GM18868 (cell line): ENCODE data around the gene TSPAN7.

Source experiments
- ATAC-seq: cut with Tn5 transposase; IDR thresholded peaks from one replicate; pipeline ENCODE4 v1.9.1; 2021; ENCODE audit warnings: mild to moderate bottlenecking, moderate library complexity; ENCODE audit not compliant: unreplicated experiment

TSPAN7 gene

DNA sequence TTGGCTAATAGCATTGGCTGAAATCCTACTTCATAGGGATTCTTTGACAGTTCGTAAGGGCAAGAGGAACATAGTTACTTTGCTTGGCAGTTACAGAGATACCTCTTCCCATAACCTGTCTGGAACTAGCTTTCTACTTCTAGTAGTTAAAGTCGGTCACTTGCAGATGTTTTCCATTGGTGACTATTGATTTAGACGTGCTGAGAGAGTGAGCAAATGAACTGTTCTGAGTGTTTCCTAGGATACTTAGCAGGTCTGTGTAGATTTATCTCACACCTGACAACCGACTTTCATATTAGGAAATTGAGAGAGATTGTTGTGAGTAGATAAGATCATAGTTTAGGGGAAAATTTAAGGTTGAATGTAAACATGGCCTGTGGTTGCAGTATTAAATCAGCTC lies 116.8 kb downstream of the TSPAN7 start:
- no peak for ATAC-seq

- ATAC-seq: no peak
Observed at GRCh38 chrX:38678821-38679220, 117.5 kb downstream of the TSPAN7 start.

DNA sequence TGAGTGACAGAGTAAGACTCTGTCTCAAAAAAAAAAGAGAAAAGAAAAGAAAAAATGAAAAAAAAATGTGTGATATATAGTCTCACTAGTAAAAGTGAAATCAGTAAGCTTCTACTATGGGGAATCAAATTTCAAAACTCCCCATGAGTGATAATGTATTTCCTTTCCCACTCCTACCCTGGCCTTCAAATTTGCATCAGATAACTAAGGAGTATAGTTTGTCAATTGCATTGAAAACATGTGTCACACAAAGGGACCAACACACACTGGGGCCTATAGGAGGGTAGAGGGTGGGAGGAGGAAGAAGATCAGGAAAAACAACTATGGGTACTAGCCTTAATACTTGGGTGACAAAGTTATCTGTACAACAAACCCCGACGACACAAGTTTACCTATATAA lies 118.4 kb downstream of the TSPAN7 start:
- no peak for ATAC-seq

- no peak for ATAC-seq
Observed at GRCh38 chrX:38682095-38682494, 120.8 kb downstream of the TSPAN7 start.

DNA sequence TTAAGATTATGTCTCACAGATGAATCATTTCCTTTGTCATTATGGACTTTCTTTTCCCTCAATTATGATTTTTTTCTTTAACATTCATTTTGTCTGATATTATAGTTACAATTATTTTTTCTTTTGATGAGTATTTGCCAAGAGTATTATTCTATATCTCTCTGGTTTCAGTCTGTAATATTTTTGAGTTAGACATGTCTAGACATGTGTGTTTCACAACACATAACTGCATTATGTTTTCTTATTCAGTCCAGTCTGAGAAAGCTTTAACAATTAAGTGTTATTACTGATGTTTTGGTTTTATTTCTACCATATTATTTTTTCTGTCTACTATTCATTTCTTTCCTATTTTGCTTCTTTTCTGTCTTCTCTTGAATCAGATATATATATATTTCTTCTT lies 131.6 kb downstream of the TSPAN7 start:
- no peak for ATAC-seq

GRCh38 chrX:38694394-38694793 lies 133.1 kb downstream of the TSPAN7 start:
- ATAC-seq: no peak

DNA sequence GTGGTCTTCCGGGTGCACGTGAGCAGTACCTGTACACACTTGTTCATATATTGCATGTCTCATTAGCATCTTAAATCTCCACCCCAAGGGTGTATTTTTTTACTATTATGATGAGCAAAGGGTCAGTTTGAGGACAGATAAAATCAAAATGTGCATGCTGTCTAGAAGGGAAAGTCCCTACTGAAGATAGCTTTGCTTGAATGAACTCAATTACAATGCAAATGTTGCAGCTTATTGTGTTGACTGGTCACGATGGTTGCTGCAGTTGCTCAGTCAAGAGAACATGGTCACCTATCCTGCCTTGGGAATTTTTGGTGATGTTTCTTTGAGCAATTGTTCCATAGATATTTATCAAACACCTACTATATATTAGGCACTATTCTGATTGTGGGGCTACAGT lies 136.1 kb downstream of the TSPAN7 start:
- no peak for ATAC-seq

DNA sequence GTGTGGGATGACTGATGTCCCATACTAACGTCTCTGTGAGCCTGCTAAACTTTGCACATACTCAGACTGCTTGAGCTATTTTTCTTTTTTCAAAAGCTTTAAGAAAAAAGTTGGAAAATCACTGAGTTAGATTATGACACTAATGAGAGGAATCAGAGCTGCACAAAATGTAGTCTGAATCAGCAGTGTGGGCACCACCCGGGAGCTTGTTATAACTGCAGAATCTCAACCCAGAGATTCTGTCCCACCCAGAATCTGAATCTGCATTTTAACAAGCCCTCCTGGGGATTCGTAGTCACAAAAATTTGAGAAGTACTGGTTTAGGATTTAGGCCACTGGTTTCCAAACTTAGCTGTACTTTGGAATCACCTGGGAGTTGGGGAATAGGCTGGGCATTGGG lies 137.8 kb downstream of the TSPAN7 start:
- ATAC-seq: no peak

DNA sequence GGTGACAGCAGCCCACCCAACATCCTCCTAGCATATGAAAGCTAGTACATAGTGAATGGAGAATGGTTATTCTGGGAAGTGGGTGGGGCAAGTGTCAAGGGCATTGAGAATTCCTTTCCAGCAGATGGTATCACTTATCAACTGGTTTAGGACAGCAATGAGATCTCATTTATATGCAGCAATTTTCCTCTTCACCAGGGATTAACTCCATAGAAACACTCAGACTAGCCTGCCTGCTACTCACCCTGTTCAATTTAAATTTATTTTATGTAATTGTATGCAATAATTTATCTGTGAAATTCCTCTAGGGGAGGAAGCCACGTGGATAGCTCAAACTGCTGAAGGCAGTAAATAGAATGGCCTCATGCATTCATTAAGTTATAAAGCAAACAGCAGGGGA lies 138.4 kb downstream of the TSPAN7 start:
- no peak for ATAC-seq

- ATAC-seq: no peak
Observed at GRCh38 chrX:38701073-38701472, 139.7 kb downstream of the TSPAN7 start.

- ATAC-seq: no peak
Observed at GRCh38 chrX:38704146-38704882, 143.0 kb downstream of the TSPAN7 start.

GRCh38 chrX:38717871-38718270 lies 156.5 kb downstream of the TSPAN7 start:
- no peak for ATAC-seq

- no peak for ATAC-seq
Observed at GRCh38 chrX:38718311-38718710, 157.0 kb downstream of the TSPAN7 start.

DNA sequence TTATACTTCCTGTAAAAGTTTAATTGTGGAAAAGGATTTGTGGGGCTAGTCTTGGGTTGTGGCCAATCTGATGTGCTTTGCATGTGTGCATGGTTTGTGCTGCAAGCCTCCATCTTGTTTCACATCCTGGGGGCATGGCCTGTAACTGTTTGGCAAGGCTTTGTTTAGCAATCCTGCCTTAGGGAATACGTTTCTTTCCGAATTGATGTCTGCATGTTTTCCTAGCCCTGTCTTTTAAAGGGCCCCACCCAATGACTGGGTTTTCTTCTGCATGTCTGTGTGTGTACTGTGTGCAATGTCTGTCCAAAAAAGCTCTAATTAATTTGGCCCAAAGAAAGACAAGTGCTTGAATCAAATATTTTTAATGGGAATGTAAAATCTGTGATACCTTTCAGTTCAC lies 165.3 kb downstream of the TSPAN7 start:
- no peak for ATAC-seq

DNA sequence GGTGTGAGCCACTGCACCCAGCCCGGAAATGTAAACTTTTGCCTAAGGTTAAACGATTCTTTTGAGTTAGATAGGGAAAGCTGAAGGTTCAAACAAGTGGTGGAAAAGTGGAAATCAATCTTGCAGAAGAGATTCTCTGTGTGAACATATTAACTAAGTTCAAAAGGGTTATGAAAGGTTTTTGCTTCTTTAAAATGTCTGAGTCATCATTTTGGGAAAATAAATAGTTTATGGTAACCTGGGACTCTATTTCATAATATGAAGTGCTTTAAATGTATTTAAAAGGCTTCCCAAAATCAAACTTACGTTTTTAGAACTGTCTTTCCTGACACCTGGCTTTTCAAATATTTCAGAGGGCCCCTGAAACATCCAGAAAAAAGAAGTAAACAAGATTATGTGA lies 166.3 kb downstream of the TSPAN7 start:
- ATAC-seq: no peak

DNA sequence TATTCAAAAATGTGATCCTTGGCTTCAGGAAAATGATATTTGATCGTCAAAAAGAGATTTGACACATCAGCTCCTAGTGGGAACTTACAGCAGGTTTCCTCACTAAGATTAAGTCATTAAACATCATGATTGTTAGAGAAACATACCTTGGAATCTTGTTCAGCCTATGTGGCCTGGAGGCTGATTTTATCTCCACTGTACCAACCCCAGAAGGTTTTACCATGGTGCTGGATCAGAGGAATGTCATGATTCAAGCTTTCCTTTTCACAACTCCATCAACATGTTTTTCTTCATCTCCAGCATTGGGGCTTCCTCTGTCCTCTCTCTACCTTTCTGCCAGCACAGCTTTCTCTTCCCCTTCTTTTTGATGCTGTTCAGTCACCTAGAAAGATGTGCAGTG lies 171.5 kb downstream of the TSPAN7 start:
- no peak for ATAC-seq
